Measurements from ENCODE around the gene E2F4. TPM values are rescaled to one million over a fixed set of nuclear protein-coding genes. Genes with fewer than 3 reads are reported as not detected.
A peak's percentile ranks its signal among the peaks of the same experiment; 100 is the strongest.

Gene E2F4
- total and polyA plus RNA-seq, 3 experiments from 2014 or later, result 86.0 to 139 (median 137) TPM

GRCh38 chr16:67199011-67199807 is 7.3 kb downstream of the E2F4 start, which contains the start of gene ELMO3:
Gene ELMO3, plus strand, starts transcription at chr16:67199131. Its CDS starts 196 bp downstream, at chr16:67199327.
- Mint-ChIP-seq H3K9me3 (no peaks in the 10 kb centered on the region), H3K4me1 (peaks cover 10 to 34% (median 25%) of the 10 kb centered on the region in 3 donors), H3K27ac (peak within 1 kb of the TSS in 4 of 8 donors; percentile 20 to 79 (median 56)), H3K36me3 (peaks cover 8 to 83% (median 11%) of the 10 kb centered on the region in 3 donors), H3K4me3 (peak within 1 kb of the TSS in 1 of 7 donors; percentile 7), H3K27me3 (no peaks in the 10 kb centered on the region)
- H3K4me1 ChIP-seq (ENCODE audit: insufficient read depth, low read length), result no peaks in the 10 kb centered on the region
- H3K27ac ChIP-seq (ENCODE audit: low read depth, low read length), result no peak within 1 kb of the TSS
- peaks cover 42% of the 10 kb centered on the region for H3K36me3 ChIP-seq (ENCODE audit: insufficient read depth, low read length)
- no peaks in the 10 kb centered on the region for H3K27me3 ChIP-seq (ENCODE audit: insufficient read depth, low read length, poor library complexity, severe bottlenecking)
- ChIA-PET POLR2A (no interaction called here), CTCF (no interaction called here)
- no peaks in the 10 kb centered on the region for H3K9me3 ChIP-seq (ENCODE audit: low read length)
- no peak within 1 kb of the TSS for H3K4me3 ChIP-seq (ENCODE audit: low read length)
- DNase-seq, result no peak

GRCh38 chr16:67199808-67200198 is 7.8 kb downstream of the E2F4 start:
- Mint-ChIP-seq H3K36me3 (peaks cover 8 to 78% (median 11%) of the 10 kb centered on the region in 3 donors), H3K4me3 (no peak overlapping the region), H3K4me1 (peaks cover 9 to 28% (median 22%) of the 10 kb centered on the region in 3 donors), H3K27ac (peak overlapping the region in 1 of 8 donors; percentile 20), H3K27me3 (no peaks in the 10 kb centered on the region), H3K9me3 (no peaks in the 10 kb centered on the region)
- no peak for DNase-seq
- ChIA-PET CTCF (no interaction called here), POLR2A (no interaction called here)
- Histone ChIP-seq H3K4me1 (ENCODE audit: insufficient read depth, low read length) (no peaks in the 10 kb centered on the region), H3K4me3 (ENCODE audit: low read length) (no peak overlapping the region), H3K27ac (ENCODE audit: low read depth, low read length) (no peak overlapping the region), H3K27me3 (ENCODE audit: insufficient read depth, low read length, poor library complexity, severe bottlenecking) (no peaks in the 10 kb centered on the region), H3K36me3 (ENCODE audit: insufficient read depth, low read length) (peaks cover 36% of the 10 kb centered on the region), H3K9me3 (ENCODE audit: low read length) (no peaks in the 10 kb centered on the region)

- peaks cover 29% of the 10 kb centered on the region for H3K36me3 ChIP-seq (ENCODE audit: insufficient read depth, low read length)
- CTCF ChIA-PET, result no interaction called here
- H3K27ac Mint-ChIP-seq, result peak overlapping the region in 1 of 8 donors; percentile 60
- H3K36me3 Mint-ChIP-seq, result peaks cover 8 to 72% (median 11%) of the 10 kb centered on the region in 3 donors
- no peaks in the 10 kb centered on the region for H3K9me3 Mint-ChIP-seq
- H3K27ac ChIP-seq (ENCODE audit: low read depth, low read length), result no peak overlapping the region
- POLR2A ChIA-PET, result interaction anchor here (0.6 kb wide), 1 partner anchor 170 kb away, joined by 4 read pairs; no protein-coding TSS in a partner anchor
- no peaks in the 10 kb centered on the region for H3K27me3 ChIP-seq (ENCODE audit: insufficient read depth, low read length, poor library complexity, severe bottlenecking)
- H3K27me3 Mint-ChIP-seq, result no peaks in the 10 kb centered on the region
- H3K4me3 Mint-ChIP-seq, result no peak overlapping the region
- H3K4me1 ChIP-seq (ENCODE audit: insufficient read depth, low read length), result no peaks in the 10 kb centered on the region
- H3K4me1 Mint-ChIP-seq, result peaks cover 9 to 21% (median 15%) of the 10 kb centered on the region in 3 donors
- no peak overlapping the region for H3K4me3 ChIP-seq (ENCODE audit: low read length)
- DNase-seq, result no peak
- no peaks in the 10 kb centered on the region for H3K9me3 ChIP-seq (ENCODE audit: low read length)
These were observed 8.5 kb downstream of the E2F4 start for GRCh38 chr16:67200491-67200890.

GRCh38 chr16:67201411-67202345 is 9.7 kb downstream of the E2F4 start:
- no peak overlapping the region for H3K27ac Mint-ChIP-seq
- no peaks in the 10 kb centered on the region for H3K9me3 Mint-ChIP-seq
- no peak overlapping the region for H3K4me3 Mint-ChIP-seq
- H3K27ac ChIP-seq (ENCODE audit: low read depth, low read length), result no peak overlapping the region
- H3K36me3 Mint-ChIP-seq, result peaks cover 2 to 60% (median 2%) of the 10 kb centered on the region in 3 donors
- no peak for DNase-seq
- H3K36me3 ChIP-seq (ENCODE audit: insufficient read depth, low read length), result peaks cover 17% of the 10 kb centered on the region
- H3K4me1 ChIP-seq (ENCODE audit: insufficient read depth, low read length), result no peaks in the 10 kb centered on the region
- no peaks in the 10 kb centered on the region for H3K27me3 ChIP-seq (ENCODE audit: insufficient read depth, low read length, poor library complexity, severe bottlenecking)
- H3K4me3 ChIP-seq (ENCODE audit: low read length), result no peak overlapping the region
- CTCF ChIA-PET, result no interaction called here
- no peaks in the 10 kb centered on the region for H3K9me3 ChIP-seq (ENCODE audit: low read length)
- H3K4me1 Mint-ChIP-seq, result peaks cover 2 to 10% (median 3%) of the 10 kb centered on the region in 3 donors
- no peaks in the 10 kb centered on the region for H3K27me3 Mint-ChIP-seq
- POLR2A ChIA-PET, result interaction anchor here (0.5 kb wide), 1 partner anchor 66 kb away, joined by 8 read pairs; no protein-coding TSS in a partner anchor

- Mint-ChIP-seq H3K27me3 (no peaks in the 10 kb centered on the region), H3K4me1 (peaks cover 0 to 5% (median 0%) of the 10 kb centered on the region in 3 donors), H3K36me3 (peaks cover 0 to 52% (median 0%) of the 10 kb centered on the region in 3 donors), H3K27ac (peak overlapping the region in 1 of 8 donors; percentile 68), H3K9me3 (no peaks in the 10 kb centered on the region), H3K4me3 (no peak overlapping the region)
- no peaks in the 10 kb centered on the region for H3K27me3 ChIP-seq (ENCODE audit: insufficient read depth, low read length, poor library complexity, severe bottlenecking)
- no peak for DNase-seq
- no peaks in the 10 kb centered on the region for H3K4me1 ChIP-seq (ENCODE audit: insufficient read depth, low read length)
- no peak overlapping the region for H3K27ac ChIP-seq (ENCODE audit: low read depth, low read length)
- H3K36me3 ChIP-seq (ENCODE audit: insufficient read depth, low read length), result peaks cover 9% of the 10 kb centered on the region
- CTCF ChIA-PET, result no interaction called here
- H3K9me3 ChIP-seq (ENCODE audit: low read length), result no peaks in the 10 kb centered on the region
- H3K4me3 ChIP-seq (ENCODE audit: low read length), result no peak overlapping the region
- POLR2A ChIA-PET, result interaction anchor here (0.5 kb wide), 1 partner anchor 65 kb away, joined by 8 read pairs; no protein-coding TSS in a partner anchor
These were observed 10.5 kb downstream of the E2F4 start for GRCh38 chr16:67202426-67202825.

- CTCF ChIA-PET, result no interaction called here
- H3K4me1 Mint-ChIP-seq, result peaks cover 0 to 5% (median 0%) of the 10 kb centered on the region in 3 donors
- POLR2A ChIA-PET, result no interaction called here
These were observed 11.1 kb downstream of the E2F4 start for GRCh38 chr16:67202956-67203493.

GRCh38 chr16:67204076-67204475 is 12.1 kb downstream of the E2F4 start:
- no peaks in the 10 kb centered on the region for H3K36me3 ChIP-seq (ENCODE audit: insufficient read depth, low read length)
- H3K36me3 Mint-ChIP-seq, result peaks cover 0 to 40% (median 0%) of the 10 kb centered on the region in 3 donors
- ChIA-PET POLR2A (no interaction called here), CTCF (interaction anchor here (0.6 to 0.9 kb wide), 2 partner anchors 22 to 246 kb away, joined by 3 read pairs; no protein-coding TSS in a partner anchor)
- peak overlapping the region in 2 of 8 donors; percentile 15 to 26 for H3K27ac Mint-ChIP-seq
- no peak overlapping the region for H3K27ac ChIP-seq (ENCODE audit: low read depth, low read length)
- H3K4me1 ChIP-seq (ENCODE audit: insufficient read depth, low read length), result no peaks in the 10 kb centered on the region
- H3K27me3 Mint-ChIP-seq, result no peaks in the 10 kb centered on the region
- no peak overlapping the region for H3K4me3 ChIP-seq (ENCODE audit: low read length)
- H3K9me3 ChIP-seq (ENCODE audit: low read length), result no peaks in the 10 kb centered on the region
- H3K4me3 Mint-ChIP-seq, result no peak overlapping the region
- H3K9me3 Mint-ChIP-seq, result no peaks in the 10 kb centered on the region
- DNase-seq, result no peak
- no peaks in the 10 kb centered on the region for H3K27me3 ChIP-seq (ENCODE audit: insufficient read depth, low read length, poor library complexity, severe bottlenecking)
- no peaks in the 10 kb centered on the region for H3K4me1 Mint-ChIP-seq

More at GRCh38 chr16:67202956-67203493, 11.1 kb downstream of the E2F4 start:
- Mint-ChIP-seq H3K27ac (peak overlapping the region in 1 of 8 donors; percentile 58), H3K9me3 (no peaks in the 10 kb centered on the region), H3K4me3 (no peak overlapping the region), H3K27me3 (no peaks in the 10 kb centered on the region), H3K36me3 (peaks cover 0 to 46% (median 0%) of the 10 kb centered on the region in 3 donors)
- Histone ChIP-seq H3K4me3 (ENCODE audit: low read length) (no peak overlapping the region), H3K36me3 (ENCODE audit: insufficient read depth, low read length) (peaks cover 3% of the 10 kb centered on the region), H3K4me1 (ENCODE audit: insufficient read depth, low read length) (no peaks in the 10 kb centered on the region), H3K27ac (ENCODE audit: low read depth, low read length) (no peak overlapping the region), H3K27me3 (ENCODE audit: insufficient read depth, low read length, poor library complexity, severe bottlenecking) (no peaks in the 10 kb centered on the region), H3K9me3 (ENCODE audit: low read length) (no peaks in the 10 kb centered on the region)
- no peak for DNase-seq

All from CD8-positive, alpha-beta memory T cell (primary cell).